Hepatocyte (in vitro differentiated cells): ENCODE measurements around the gene CEP152.

Source experiments
- CTCF ChIP-seq: fragments of 200-600 bp; sonication (generic); IDR thresholded peaks from 2 replicates; pipeline ENCODE4 v1.5.1; 2016; ENCODE audit warnings: antibody characterized with exemption, mild to moderate bottlenecking; ENCODE audit not compliant: poor library complexity
- EZH2 ChIP-seq: fragments of 200-600 bp; sonication (generic); IDR thresholded peaks from 2 replicates; pipeline ENCODE4 v1.6.1; 2016; ENCODE audit warnings: antibody characterized with exemption, mild to moderate bottlenecking, borderline replicate concordance

GRCh38 chr15:48806151-48806550 is 4.7 kb downstream of the CEP152 start:
- TF ChIP-seq EZH2 = no peak
- TF ChIP-seq CTCF = no peak
